CD4-positive, alpha-beta T cell treated with Interferon alpha-2 for 1 hour (primary cell): ENCODE measurements around the gene DUSP7.

Experiments used
- DNase-seq, 2 donors: peaks; one replicate each; pipeline ENCODE4 v3.0.0-alpha.2; 2020 to 2022

DUSP7 gene

GRCh38 chr3:52004906-52005395, 51.4 kb downstream of the DUSP7 start:
- DNase-seq: no peak

- no peak for DNase-seq
Measured at GRCh38 chr3:52004163-52004787, 52.1 kb downstream of the DUSP7 start.

GRCh38 chr3:52002748-52003147, 53.6 kb downstream of the DUSP7 start:
- no peak for DNase-seq

- peak; percentile 85 to 90 for DNase-seq
Measured at GRCh38 chr3:52001443-52001974, 54.9 kb downstream of the DUSP7 start.

- DNase-seq: no peak
Measured at GRCh38 chr3:51999846-52000245, 56.5 kb downstream of the DUSP7 start.
